GM13976 (cell line): ENCODE measurements around the gene MAP3K13.

Experiments
- DNase-seq: peaks from one replicate; pipeline ENCODE4 v3.0.0; 2012; ENCODE audit warnings: low spot score
- CTCF ChIP-seq: IDR thresholded peaks from 2 replicates; pipeline ENCODE4 v1.5.1; 2012; ENCODE audit warnings: borderline replicate concordance, mild to moderate bottlenecking; ENCODE audit not compliant: insufficient read depth; ENCODE audit errors: extremely low read depth, missing control alignments, control extremely low read depth
- in situ Hi-C: fragments of 300-500 bp; cut with MboI; formaldehyde crosslinking; loops from one replicate; pipeline ENCODE4 v1.12.0; 2022; ENCODE audit warnings: low sequenced_read_pairs, mixed read lengths, inconsistent platforms; ENCODE audit not compliant: unreplicated experiment

MAP3K13 gene

GRCh38 chr3:185353823-185354614 lies 8.9 kb upstream of the MAP3K13 start:
- in situ Hi-C loops: no loop called here
- TF ChIP-seq CTCF: peak; percentile 65
- DNase-seq: peak; percentile 73

GRCh38 chr3:185356499-185356898 lies 6.4 kb upstream of the MAP3K13 start:
- DNase-seq: no peak
- TF ChIP-seq CTCF: no peak
- in situ Hi-C loops: no loop called here

DNA sequence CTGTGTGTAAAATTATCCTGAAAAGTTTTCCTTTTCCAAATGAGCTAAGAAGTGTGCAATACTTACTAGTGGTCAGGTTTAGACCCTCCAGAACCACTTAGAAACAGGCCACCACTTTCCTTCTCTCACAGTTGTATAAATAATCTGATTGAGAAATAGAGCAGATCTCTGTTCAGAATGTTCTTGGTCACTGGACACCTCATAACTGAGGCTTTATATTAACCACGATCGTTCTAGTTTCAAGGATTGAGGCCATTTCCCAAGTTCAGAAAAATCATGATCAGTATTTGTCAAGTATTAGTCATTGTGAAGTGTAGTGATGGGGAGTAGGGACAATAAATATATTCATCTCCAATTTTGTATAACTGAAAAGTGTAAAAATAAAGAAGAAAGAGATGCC lies 1.0 kb upstream of the MAP3K13 start:
- no peak for DNase-seq
- in situ Hi-C loops: no loop called here
- TF ChIP-seq CTCF: no peak

DNA sequence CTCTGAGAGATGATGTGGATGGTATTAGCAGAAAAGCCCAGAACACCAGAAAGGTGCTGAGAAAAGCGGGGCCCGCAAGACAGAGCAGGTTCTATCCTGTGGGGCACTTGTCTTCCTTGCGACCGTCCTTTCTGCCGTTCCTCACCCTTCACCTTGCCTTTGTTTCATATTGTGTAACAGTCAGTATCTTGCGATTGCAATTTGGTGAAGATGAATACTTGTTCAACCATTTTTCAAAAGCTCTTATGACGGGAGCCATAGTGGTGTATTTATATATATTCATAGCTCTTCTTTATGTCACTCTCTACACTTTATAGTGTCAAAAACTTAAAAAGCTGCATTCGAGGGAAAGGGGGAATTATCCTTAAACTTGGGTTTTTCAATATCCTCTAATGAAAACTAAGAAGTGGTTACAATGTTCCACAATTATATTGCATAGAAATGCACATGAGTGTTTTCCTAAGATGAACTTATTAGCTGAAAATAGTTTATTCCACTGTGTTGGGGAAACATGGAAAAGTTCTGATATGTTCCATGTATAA lies 797 bp downstream of the MAP3K13 start:
- in situ Hi-C loops: no loop called here
- no peak for DNase-seq
- TF ChIP-seq CTCF: no peak

DNA sequence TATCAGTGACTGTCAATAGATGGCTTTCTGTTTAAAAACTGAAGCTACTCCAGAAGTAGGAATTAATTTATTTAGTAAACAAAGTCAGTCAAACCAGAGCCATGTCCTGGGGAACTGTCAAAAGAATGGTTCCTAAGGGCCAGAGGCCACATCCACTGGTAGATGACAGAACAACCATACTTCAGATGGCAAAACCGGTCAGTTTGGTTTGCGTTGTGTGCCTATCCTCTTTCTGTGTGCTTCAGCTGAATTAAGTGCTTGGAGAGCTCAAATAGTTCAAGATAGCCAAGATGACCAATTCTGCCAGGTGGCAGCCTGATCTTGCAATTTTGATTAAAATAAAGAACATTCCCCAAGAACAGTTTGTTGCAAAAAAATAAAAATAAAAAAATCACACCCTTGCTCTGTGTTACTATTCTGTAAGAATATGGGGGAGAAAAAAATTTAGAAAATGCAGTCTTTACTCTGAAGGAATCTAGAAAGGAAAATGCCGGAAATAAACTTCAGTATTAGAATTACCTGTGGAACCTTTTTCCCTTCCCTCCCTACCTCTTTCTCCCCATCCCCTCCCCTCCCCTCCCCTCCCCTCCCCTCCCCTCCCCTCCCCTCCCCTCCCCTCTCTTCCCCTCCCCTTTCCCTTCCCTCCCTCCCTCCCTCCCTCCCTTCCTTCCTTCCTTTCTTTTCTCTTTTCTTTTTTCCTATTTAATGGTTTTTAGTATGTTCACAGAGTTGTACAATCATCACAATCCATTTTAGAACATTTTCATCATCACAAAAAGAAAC lies 2.5 kb downstream of the MAP3K13 start:
- DNase-seq: no peak
- in situ Hi-C loops: no loop called here
- TF ChIP-seq CTCF: no peak

GRCh38 chr3:185366074-185366335 lies 3.1 kb downstream of the MAP3K13 start:
- DNase-seq: no peak
- TF ChIP-seq CTCF: no peak
- in situ Hi-C loops: no loop called here
